Lung microvascular endothelial cell (primary cell): Measurements from ENCODE around the gene ID1. TPM values are rescaled to one million over a fixed set of nuclear protein-coding genes. Genes with fewer than 3 reads are reported as not detected.
"Not testable (repeated sequence)": the region's sequence is repeated elsewhere in the genome, so short reads cannot be mapped to it uniquely, and the experiment has no call there.

ENCODE experiments used
- DNase-seq, 2 donors: peaks; one replicate each; pipeline versions ENCODE4 v3.0.0 to v3.0.0-alpha.2; 2010; ENCODE audit warnings: low read depth in 2 of 2
- total RNA-seq: library from RNA; depleted of rRNA; stranded (reverse); fragments of >200 nt; gene quantifications from 2 replicates; pipeline ENCODE4 v1.2.1, GENCODE V29; 2014

Gene ID1
- total RNA-seq, 1 donor from 2014 or later: 838 TPM

DNA sequence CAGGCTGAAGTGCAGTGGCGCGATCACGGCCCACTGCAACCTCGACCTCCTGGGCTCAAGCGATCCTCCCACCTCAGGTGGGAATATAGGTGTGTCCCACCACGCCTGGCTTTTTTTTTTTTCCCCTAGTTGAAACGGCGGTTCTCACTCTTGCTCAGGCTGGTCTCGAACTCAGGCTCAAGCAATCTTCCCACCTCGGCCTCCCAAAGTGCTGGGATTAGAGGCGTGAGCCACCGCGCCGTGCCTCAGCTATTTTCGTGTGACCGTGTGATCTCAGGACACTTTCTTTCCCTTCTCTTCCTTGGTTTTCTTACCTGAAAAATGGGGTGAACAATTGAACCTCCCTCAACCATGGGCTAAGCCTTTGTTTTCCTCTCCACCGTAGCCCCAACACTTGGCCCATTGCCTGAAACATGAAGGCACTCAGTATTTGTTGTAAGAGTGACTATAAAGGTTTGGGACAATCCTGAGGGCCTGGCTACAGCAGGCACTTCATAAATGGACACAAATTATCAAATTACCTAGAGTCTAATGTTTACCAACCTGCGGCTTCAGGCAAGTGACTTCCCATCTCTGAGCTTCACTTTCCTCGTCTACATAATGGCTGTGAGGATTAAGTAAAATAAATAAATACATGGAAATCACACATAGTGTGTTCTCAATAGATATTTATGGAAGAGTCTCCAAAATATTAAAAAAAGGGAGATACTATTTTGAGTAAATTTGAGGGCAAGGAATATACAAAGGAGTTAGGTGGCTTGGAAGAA lies 31.4 kb upstream of the ID1 start:
- DNase-seq: peak in 1 of 2 donors; percentile 50

DNA sequence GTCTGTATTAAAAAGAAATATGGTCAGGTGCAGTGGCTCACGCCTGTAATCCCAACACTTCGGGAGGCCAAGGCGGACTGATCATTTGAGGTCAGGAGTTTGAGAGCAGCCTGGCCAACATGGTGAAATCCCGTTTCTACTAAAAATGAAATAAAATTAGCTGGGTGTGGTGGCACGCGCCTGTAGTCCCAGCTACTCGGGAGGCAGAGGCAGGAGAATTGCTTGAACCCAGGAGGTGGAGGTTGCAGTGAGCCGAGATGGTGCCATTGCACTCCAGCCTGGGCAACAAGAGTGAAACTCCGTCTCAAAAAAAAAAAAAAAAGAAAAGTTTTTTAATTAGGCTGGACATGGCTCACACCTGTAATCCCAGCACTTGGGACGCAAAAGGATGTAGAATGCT lies 30.1 kb upstream of the ID1 start:
- DNase-seq: not testable (repeated sequence)

DNA sequence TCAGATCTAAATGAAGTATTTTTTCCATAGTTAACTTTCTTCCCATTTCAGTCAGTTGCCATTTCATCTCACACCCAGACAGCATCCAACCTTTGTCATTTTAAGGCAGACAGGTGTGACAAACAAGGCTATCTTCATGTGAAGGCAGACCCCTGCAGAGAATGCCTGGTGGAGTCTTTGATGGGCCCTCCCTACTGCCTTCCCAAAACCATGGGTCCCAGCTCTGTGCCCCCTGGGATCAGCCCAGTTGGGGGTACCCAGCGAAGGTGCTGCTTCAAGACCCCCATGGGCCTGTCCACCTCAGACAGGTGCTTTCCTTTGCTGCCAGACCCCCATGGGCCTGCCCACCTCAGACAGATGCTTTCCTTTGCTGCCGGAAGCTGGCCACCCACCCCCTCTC lies 28.3 kb upstream of the ID1 start:
- DNase-seq: no peak

DNA sequence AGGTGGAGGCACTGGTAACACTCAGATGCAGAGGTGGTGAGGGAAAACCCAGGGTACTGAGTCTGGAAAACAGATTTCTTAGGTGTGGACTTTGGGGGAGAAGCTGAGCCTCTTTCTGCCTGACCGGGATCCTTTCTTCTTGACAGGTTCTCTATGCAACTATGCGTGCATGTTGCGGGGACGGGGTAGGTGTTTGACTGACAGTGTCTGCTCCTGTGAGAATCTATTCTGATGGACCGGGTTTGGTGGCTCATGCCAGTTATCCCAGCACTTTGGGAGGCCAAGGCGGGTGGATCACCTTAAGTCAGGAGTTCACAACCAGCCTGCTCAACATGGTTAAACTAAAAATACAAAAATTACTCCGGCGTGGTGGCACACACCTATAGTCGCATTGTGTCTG lies 27.9 kb upstream of the ID1 start:
- no peak for DNase-seq

DNA sequence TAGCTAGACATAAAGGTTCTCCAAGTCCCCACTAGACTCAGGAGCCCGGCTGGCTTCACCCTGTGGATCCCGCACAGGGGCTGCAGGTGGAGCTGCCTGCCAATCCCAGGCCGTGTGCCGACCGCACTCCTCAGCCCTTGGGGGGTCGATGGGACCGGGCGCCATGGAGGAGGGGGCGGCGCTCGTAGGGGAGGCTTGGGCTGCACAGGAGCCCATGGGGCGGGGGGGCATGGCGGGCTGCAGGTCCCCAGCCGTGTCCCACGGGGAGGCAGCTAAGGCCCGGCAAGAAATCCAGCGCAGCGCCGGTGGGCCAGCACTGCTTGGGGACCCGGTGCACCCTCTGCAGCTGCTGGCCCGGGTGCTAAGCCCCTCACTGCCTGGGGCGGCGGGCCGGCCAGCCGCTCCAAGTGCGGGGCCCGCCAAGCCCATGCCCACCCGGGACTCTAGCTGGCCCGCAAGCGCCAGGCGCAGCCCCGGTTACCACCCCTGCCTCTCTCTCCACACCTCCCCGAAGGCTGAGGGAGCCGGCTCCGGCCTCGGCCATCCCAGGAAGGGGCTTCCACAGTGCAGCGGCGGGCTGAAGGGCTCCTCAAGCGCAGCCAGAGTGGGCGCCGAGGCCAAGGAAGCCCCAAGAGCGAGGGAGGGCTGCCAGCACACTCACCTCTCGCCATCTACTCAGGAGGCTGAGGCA lies 26.5 kb upstream of the ID1 start:
- DNase-seq: no peak

DNA sequence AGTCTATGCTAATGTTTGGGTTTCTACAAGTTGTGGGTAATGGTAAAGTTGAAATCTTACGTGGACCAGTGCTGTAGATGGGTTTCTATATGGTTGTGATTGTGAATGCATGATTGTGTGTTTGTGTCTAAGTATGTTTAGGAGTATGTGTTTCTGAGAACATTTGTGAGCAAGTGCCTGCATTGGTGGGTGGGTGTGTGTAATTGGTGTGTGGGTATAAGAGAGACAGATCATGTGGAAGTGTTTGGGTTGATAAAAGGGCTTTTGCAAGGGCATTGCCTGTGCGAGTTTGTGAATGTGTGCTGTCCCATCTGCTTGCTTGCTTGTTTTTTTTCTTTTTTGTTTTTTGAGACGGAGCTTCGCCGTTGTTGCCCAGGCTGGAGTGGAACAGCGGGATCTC lies 25.8 kb upstream of the ID1 start:
- no peak for DNase-seq

DNA sequence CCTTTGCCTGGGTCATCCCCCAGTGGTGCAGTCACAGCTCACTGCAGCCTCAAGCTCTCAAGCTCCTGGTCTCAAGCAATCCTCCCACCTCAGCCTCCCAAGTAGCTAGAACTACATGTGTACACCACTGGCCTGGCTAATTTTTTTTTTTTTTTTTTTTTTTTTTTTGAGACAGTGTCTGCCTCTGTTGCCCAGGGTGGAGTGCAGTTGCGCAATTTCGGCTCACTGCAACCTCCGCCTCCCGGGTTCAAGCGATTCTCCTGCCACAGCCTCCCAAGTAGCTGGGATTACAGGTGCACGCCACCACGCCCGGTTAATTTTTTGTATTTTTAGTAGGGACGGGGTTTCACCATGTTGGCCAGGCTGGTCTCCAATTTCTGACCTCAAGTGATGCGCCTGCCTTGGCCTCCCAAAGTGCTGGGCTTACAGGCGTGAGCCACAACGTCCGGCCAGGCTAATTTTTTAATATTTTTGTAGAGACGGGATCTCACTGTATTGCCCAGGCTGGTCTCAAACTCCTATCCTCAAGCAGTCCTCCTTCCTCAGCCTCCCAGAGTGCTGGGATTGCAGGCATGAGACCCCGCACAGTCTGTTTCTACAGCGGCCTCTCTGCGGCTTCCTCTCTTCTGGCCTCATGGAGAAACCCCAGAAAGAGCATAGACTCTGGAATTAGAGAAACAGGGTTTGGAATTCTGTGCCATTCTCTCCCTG lies 25.0 kb upstream of the ID1 start:
- DNase-seq: not testable (repeated sequence)

DNA sequence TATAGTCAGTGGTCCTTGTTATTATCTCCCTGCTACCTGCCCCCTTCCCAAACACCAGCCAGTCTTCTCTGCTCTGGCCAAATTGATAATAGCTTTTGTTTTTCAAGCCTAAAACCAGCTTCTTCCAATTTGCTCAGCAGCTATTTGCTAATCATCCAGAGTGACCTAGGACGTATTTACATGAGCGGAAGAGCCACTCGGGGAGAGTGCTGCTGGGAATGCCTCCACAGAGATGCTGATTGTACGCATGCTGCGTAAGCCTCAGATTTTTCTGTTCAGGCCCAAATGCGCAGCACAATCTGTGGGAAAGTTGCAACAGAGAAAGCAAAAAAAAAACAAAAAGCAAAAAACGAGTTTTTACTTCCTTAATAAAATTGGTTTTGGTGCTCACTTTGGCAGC lies 24.4 kb upstream of the ID1 start:
- DNase-seq: no peak

DNA sequence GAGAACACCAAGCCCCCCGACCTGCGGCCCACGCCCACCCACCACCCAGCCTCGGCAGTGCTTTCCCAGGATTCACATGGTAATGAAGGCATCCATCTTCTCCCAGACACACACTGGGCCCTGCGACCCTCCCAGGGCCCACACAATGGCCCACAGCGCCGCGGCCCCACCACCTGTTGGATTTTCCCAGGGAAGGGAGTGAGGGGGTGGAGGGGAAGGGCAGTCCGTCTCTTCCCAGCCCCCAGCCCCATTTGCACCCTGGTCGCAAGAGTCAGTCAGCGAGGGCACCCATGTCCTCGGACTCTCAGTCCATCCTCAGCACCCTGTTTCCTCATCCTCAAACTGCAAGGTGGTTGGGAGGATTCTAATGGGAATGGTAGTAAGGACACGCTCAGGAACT lies 23.7 kb upstream of the ID1 start:
- DNase-seq: no peak

DNA sequence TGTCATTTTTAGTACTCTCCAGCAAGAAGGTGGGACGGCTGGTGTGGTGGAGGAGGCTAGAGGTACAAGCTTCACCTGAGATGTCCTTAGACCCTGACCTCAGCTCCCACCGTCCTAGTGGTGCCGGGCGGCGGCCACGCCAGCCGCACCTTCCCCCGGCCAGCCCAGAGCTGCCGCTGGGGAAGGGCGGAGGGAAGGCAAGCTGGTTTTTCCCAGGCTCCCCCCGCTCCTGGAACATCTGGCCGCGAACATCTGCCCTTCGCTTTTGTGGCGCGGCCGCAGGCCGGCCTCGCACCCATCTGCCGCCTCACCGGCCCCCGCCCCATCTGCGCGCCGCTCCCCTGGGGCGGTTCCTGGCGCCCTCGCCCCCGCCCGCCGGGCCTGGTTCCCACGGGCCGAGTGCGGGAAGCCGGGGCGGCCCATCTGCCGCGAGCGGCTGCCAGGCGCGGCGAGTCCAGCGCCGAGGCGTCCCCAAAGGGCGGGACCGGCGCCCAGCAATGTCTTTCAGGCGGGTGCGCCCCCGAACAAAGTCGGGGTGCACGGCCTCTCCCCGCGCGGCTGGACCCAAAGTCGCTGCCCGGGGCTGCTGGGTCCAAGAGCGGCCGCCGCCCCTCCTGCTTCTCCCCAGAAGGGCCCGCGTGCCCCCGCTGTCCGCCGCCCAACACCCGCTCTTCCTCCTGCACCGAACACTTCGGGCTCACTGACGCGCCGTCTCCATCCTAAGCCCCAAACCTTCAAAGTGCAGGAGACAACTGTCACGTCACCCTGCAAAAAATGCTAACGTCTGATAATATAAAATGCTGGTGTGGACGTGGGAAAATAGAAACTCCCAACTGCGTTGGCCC lies 17.3 kb upstream of the ID1 start:
- DNase-seq: peak; percentile 48 to 62

DNA sequence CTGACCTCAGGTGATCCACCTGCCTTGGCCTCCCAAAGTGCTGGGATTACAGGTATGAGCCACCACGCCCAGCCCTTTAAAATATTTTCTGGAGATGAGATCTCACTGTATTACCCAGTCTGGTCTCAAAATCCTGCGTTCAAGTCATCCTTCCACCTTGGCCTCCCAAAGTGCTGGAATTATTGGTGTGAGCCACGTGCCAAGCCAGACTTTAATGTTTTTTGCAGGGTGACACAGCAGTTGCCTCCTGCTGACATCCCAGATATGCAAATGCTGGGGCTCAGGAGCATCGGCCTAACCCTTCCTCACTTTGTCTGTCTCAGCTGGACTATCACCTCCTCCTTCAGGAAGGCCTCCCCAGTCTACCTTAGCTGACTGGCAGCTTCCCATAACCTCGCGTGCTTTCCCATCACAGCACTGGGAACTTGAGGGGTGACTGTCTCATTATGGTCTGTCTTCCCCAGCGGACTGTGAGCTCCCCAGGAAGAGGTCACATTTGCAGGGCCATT lies 14.3 kb upstream of the ID1 start:
- no peak for DNase-seq

DNA sequence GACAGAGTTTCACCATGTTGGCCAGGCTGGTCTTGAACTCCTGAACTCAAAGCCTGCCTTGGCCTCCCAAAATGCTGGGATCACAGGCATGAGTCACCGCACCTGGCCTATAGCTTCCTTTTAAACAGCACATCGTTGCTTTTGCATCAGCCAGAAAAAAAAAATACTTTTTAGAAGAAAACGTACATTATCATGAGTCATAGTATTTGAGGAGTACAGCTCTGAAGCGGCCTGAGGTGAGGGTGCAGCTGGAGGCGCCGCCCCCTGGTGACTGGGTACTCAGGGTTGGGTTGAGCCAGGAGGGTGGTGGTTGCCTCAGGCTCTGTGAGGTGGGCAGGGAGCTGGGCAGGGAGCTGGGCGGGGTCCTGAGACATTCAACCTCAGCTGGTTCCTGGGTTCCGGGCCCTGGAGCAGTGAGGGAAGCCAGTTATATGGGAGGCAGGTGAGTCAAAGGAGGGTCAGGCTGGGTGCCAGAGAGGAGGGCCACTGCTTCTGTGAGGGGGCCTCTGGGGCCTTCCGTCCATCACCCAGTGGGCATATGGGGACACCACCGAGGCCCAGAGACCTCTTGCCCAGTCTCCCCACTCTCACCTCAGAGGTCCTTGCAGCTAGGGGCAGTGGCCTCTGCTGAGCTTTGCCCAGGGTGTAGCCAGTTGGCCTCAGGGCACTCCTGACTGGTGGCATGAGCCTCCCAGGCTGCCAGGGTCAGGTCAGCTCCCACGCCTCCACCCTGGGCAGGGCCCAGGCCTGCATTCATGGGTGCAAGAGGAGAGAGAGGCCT lies 11.7 kb upstream of the ID1 start:
- peak in 1 of 2 donors; percentile 58 for DNase-seq

DNA sequence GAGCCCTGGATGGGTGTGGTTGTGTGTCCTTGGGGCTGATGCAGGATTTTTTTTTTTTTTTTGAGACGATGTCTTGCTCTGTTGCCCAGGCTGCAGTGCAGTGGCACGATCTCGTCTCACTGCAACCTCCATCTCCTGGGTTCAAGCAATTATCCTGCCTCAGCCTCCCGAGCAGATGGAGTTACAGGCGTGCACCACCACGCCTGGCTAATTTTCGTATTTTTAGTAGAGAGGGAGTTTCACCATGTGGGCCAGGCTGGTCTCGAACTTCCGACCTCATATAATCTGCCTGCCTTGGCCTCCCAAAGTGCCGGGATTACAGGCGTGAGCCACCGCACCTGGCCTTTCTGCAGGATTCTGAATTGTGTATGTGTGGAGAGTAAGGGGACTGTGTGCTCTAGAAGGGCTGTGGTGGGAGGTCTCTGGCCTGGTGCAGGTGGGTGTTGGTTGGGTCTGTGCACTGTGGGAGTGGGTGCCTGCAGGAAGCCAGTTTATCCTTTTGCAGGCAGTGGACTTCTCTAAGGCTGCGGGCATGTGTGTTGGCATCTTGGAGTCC lies 11.0 kb upstream of the ID1 start:
- DNase-seq: no peak

DNA sequence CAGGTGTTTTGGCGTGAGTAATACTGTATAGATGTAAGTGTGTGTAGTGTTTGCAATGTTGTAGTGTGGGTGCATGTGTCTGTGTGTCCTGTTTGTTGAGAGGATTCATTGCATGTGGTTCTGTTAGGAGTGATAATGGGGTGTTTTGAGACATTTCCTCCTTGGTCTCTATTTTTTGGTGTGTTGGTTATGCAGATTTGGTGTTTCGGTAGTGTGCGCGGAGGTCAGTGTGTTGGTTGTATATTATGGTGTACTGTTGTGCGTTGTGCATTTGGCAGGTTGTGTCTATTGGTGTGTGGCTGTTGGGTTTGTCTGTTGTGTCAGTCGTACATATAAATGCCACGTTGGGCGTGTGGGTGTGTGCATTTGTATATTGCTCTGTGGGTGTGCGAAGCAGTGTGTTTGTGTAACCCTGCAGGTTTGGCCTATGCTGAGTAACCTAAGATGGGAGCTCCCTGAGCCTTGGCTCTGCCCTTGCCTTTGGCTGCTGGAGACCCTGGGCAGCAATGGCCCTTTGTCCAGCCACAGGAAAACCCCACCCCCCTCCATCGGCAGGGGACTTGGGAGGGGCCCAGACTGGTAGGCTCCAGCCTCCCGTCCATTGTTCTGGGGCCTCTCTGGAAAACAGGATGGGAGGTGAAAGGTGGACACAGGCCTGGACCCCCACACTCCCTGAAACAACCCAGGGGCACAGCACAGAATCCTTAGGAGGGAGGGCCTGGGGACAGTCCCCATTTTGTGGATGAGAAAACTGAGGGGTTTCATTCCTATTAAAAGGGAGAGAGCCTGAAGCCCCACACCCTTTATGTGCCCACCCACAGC lies 10.3 kb upstream of the ID1 start:
- peak; percentile 30 to 88 for DNase-seq

DNA sequence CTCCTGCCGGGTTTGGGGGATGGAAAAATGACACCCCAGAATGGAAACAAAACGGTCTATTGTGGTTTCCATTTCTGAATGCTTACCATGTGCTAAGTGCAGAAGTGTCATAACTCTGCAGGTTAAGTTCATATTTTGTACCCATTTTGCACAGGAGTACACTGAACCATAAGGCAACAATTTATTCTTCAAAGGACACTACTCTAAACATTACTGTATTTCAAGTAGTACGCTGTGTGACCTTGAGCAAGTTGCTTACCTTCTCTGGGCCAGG lies 9.8 kb upstream of the ID1 start:
- no peak for DNase-seq

DNA sequence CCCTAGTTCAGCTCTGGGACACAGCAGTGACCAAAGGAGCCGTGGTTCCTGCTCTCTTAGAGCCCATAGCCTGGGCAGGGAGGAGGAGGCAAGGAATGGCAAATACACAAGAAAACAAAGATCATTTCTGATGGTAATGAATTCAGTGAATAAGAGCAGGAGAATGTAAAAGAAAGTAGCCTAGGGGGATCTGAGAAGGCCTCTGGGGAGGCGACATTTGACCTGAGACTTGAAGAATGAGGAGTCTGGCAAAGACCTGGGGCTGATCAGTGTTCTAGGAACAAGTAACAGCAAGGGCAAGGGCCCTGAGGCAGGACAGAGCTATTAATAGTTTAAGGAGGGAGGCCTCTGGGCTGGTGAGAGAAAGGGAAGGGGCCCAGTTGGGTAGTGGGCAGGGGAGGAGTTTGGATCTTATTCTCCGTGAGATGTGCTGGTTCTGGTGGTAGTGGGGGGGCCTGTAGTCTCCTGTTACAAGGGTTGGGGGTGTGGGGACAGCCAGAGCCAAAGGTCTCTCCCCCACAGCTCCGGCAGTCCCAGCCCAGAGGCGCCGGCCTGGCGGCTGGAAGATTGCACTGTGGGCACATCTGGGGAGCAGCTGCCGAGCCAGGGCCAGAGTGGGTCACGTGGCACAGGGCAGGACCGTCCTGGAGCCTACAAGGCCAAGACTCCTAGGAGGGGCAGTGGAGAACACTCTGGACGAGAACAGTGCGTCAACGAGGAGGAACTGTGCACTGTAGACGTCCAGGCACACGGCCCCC lies 9.3 kb upstream of the ID1 start:
- DNase-seq: peak in 1 of 2 donors; percentile 56

DNA sequence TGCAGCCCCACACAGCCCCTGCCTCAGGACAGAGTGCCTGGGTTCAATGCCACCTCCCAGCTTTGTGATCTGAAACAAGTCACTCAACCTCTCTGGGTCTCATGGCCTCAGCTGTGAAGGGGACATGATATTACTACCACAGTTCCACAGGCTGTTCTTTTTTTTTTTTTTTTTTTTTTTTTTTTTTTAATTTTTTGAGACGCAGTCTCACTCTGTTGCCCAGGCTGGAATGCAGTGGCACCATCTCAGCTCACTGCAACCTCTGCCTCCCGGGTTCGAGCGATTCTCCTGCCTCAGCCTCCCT lies 8.7 kb upstream of the ID1 start:
- DNase-seq: not testable (repeated sequence)

DNA sequence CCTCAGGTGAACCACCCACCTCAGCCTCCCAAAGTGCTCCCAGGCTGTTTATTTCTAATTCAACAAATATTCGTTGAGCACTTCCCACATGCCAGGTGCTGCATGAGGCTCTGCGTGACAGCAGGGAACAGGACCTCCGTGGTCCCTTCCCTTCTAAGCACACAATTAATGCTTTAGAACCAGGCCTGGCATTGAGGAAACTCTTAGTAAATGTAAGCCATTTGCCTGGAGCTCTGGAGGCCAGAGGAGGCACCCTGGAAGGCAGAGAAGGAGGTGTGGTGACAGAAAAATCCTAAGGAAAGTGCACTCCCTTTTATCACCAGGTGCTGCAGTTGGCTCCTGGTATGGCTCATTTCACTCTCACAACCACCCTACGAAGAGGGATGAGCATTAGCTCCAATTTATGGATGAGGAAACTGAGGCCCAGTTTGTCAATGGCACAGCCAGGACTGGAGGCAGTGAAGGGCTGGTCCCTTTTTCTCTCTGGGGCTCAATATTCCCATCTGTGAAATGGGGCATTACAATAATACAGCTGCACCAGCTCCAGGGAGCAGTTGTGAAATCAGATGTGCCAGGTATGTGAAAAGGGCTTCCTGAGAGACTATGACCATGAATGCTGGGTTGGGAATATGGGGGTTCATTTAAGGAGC lies 8.1 kb upstream of the ID1 start:
- DNase-seq: no peak

DNA sequence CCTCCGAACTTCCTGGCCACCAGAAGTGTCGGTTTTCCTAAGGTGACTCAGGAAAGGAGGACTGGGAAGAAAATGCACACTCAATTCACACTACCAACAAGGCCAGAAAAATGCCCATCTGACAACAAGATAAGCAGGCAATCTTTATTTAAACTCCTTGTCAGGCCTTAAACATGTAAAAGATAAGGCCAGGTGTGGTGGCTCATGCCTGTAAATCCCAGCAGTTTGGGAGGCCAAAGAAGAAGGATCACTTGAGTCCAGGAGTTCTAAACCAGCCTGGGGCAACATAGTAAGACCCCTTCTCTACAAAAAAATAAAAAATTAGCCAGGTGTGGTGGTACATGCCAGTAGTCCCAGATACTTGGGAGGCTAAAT lies 7.6 kb upstream of the ID1 start:
- DNase-seq: no peak
